Hematopoietic multipotent progenitor cell treated with erythropoietin and hydrocortisone succinate and interleukin-3 and kit ligand, for 15 days (in vitro differentiated cells): ENCODE measurements around the gene CYP19A1.
A peak's percentile ranks its signal among the peaks of the same experiment; 100 is the strongest.

Experiments
- DNase-seq: peaks from one replicate; pipeline ENCODE4 v3.0.0-alpha.2; 2015; ENCODE audit warnings: low spot score

The CYP19A1 gene

DNA sequence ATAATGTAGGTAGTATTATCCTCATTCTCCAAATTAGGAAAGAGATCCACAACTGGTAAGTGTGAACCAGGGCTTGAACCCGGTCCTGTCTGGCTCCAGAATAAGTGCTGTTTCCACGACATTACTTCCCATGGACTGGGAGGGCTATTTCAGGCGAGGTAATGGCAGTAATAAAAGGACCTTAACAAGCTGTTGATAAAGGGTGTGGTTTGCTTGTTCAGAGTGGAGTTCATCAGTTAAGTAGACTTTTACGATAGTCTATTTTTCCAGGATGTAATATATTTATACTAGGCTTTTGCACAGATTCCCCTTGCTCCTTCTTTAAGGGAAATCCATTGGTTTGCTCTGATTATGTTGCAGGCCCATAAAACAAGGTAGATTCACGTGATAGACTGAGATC, 155.3 kb downstream of the CYP19A1 start:
- DNase-seq, result no peak

DNA sequence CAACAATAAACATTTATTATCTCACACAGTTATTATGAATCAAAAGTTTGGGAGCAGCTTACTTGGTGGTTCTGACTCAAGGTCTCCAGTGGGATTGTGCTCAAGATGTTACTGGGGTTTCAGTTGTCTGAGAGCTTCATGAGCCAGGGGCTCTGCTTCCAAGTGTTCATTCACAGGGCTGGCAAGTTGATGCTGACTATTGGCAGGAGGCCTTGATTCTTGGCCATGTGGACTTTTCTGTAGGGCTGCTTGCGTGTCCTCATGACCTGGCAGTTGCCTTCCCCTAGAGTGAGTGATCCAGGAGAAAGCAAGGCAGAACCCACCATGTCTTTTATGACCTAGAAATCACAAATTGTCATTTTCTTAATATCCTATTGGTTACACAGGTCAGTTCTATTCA, 156.5 kb downstream of the CYP19A1 start:
- DNase-seq, result no peak

DNA sequence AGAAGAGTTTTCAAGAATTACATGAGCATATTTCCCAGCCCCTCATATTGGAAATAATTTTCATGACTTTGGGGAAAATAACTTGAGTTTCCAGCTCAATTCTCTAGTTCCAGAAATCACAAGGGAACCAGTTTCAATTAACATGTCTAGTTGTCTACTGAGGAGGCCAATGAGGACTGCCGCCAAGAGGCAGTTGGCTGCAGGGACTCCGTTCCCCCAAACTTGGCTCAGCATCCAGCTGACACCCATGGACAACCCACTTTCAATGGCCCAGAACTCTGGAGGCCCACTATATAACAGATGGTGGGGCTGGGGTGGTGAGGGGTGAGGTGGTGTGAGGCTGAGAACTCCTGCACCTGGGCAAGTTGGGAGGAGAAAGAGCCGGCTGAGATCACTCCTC, 157.2 kb downstream of the CYP19A1 start:
- DNase-seq, result no peak

DNA sequence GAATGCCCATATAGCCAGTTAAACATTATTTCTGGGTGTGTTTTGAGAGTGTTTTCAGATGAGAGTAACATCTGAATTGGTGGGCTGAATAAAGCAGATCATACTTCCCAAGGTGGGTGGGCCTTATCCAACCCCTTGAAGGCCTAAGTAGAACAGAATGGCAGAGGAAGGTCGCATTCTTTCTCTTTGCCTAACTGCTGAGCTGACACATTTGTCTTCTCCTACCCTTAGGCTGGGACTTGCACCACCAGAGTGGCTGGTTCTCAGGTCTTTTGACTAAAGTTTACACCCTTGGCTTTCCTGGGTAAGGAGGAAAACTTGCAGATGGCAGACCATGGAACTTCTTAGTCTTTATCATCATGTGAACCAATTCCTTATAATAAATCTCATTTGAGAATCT, 157.9 kb downstream of the CYP19A1 start:
- no peak for DNase-seq

DNA sequence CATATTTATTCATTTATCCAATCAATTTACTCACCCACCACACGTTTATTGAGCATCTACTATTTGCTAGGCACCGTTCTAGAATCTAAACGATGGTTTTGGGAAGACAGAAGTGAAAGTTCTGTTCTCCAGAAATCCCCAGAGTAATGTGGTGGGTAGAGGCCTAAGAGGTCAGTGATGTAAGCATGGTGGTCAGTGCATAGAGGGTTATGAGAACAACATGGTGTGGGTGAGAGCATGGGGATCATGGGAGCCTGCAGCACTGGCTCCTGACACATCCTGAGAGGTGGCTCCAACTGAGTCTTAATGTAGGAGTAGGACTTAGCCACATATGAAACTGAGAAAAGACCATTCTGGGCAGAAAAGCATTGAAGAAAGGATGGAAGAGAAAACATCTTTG, 158.4 kb downstream of the CYP19A1 start:
- no peak for DNase-seq

DNA sequence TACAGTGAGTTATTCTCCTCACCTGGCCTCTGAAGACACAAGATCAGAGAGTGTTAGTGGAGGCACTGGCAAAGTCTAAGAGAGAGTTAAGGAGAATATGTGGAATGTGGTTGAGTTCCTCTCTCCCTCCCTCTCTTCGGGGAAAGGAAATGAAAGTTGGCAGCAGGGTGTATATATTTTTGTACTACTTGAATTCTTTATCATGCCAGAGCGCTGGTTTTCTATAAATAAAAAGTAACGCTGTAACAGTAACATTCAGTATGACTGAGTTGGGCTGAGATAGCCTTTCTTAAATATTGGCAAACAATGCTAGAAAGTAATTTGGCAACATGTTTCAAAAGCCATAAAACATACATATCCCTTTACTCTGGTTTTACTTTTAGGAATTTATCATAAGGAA, 166.2 kb downstream of the CYP19A1 start:
- no peak for DNase-seq

DNA sequence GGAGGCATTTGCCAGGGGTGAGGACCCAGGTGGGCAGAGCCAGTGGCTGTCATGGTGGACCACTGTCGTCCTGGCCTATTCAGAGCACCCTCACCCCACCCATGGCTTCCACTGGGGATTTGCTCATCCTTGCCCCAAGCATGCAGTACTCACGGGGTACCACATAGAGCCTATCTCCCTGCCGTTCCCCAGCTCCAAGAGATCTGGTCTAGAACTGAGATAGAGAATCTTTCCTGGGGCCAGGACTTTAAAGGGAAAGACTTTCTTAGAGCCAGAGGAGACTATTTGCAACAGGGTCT, 166.8 kb downstream of the CYP19A1 start:
- DNase-seq, result no peak

DNA sequence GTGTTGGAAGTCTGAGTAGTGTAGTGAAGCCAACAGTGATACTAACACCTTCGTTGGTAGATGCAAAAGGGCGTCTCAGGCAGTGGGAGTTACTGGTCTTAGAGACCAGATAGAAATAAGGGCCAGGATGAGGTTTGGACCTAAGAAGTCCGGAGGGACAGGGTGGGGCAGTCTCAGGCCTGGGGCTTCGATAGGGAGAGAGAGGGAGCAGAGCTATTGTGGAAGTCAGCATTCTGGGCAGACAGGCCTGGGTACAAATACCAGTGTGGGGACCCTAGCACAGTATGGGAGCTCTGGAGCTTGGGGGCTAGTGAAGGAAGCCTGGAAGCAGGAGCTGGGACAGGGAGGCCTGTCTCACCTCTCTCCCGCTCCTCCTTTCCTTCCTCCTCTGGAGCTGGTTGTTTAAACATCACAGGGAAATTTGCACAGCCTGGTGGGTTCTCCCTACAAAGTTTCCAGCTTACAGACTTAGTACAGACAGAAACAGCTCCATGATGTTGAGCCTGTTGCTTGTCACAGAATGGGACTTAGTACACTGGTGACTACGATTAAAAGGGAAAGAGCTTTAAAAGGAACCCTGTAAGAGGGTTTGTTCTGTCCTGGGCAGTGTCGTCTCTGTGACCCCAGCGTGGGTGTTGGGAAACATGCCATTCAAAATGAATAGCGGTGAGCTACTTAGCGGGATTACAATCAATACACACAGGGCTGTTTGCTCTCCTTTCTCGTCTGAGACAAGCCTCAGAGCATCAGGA, 167.3 kb downstream of the CYP19A1 start:
- DNase-seq, result no peak

DNA sequence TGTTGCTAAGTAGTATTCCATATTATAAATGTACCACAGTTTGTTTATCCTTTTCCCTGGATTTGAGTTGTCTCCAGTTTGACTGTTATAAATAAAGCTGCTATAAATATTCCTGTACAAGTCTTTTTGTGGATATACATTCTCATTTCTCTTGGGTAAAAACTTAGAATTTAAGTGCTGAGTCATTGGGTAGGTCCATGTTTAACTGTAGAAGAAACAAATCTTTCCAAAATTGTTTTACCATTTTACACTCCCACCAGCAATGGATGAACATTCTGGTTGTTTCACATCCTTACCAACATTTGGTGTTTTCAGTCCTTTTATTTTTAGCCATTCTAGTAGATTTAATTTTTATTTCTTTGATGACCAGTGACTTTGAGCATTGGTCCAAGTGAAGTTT, 169.7 kb downstream of the CYP19A1 start:
- no peak for DNase-seq

DNA sequence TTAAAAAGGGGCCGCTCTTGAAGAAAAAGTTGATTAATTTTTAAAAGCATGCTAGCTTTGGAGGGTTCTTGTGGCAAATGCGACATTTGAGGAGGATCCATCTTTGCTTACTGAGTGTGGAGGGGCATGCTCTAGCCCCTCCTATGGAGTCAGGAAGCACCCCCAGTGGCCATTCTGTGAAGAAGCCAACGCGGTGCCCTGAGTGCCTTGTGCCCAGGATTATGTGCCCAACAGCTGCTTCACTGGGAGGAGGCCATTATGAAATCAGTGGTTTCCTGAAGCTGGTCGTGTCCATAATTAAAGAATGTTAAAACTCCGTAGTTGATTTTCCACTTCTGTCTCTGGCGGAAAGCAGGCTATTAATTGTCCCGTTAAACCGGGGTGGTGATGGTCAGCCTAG, 174.6 kb downstream of the CYP19A1 start:
- no peak for DNase-seq

DNA sequence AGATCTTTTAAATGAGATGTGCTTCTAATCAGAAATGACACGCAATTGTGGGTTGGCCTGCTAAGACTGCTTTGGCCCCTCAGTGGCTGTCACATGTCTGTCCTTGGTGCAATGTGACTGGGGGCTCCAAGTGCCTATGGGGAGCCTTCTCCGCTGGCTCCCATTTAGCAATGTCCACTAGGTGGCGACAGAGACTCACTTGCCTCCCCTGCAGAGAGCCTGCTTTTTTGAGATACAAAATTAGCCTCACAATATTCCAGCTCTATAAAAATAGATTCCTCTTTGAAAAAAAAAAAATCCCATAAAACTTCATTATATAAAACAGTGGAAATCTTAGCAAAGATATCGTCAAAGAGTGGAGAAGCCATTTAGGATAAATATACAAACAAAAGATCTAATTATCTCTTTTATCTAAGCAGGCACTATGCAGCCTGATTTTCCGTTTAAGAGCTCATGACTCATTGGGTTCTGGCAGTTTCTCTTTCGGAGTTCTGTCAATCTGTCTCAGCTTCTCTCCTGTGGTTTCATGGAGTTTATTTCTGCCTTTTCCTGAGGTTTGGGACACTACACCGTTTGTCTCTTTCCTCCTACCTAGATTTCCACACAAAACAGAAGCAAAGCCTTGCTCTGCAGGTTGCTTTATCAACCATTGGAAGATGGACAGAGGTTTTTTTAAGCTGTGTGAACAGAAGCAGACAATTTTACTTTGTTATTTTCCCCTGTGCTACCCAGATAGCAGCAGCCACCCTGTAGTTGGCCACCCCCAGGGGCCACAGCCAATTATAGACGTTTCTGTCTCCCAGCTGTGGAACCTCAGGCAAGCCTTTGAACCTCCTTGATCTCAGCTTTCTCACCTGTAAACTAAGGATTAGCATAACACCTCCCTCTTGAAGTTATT, 175.3 kb downstream of the CYP19A1 start:
- peak; percentile 62 for DNase-seq

DNA sequence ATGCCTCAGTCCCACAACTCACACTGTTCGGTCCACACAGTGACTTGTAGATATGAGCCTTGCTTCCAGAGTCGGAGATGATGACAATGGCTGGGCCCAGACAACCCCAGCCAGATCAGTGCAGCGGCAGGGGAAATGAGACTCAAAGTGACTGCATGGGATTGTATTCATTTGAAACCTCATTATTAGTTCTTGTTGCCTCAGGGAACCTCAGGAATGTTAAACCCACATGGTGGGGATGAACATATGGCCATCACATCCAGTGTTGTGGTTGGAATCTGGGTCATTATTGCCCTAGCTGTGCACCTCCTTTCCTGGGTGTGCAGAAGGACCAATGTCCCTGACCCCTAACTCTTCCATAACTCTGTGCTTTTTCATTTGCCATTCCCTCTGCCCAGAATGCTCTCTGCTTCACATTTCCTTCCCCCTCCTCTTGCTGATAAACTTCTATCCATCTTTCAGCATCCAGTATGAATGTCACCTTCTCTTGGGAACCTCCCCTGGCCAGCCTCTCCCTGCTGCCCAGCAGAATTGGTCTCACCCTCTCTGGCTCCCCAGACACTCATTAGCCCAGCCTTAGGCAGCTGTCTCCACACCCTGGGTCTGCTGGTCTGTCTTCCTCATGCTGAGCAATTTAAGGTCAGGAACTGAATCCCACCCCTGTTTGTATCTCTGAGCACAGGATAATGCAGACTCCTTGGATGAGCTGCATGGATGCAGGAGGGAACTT, 176.7 kb downstream of the CYP19A1 start:
- DNase-seq, result no peak

DNA sequence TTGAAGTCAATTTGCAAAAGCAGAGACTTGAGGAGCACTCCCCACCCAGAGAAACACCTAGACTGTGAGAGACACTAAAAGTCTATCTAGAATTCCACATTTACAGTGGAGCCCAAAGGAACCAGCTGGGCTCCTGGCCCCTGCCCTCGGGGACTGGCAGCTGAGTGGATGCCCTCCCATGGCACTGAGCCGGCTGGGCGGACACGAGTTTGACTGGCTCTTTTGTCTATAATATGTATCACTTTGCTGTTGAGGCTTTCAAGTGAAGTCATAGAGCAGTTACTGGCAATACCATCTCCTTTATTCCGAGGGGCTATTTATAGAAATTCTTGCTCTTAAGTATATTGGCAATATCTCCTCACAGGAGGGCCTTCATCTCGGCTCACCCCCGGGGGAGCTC, 177.9 kb downstream of the CYP19A1 start:
- no peak for DNase-seq
